HepG2 (cell line): ENCODE results near the gene PIBF1. TPM values are rescaled to one million over a fixed set of nuclear protein-coding genes. Genes with fewer than 3 reads are reported as not detected.

Experiments used
- ETV5 ChIP-seq: IDR thresholded peaks from 2 replicates; pipeline ENCODE4 v1.6.1; 2018; ENCODE audit warnings: missing biosample characterization, missing genetic modification reagents, inconsistent platforms, borderline replicate concordance
- GATA4 ChIP-seq: sonication (generic); IDR thresholded peaks from 2 replicates; pipeline ENCODE4 v1.6.1; 2016; ENCODE audit warnings: antibody characterized with exemption, low read depth, borderline replicate concordance
- IKZF1 ChIP-seq: fragments of 450-650 bp; IDR thresholded peaks from 2 replicates; pipeline ENCODE4 v1.7.1; 2016
- KMT2A ChIP-seq: sonication (generic); formaldehyde crosslinking; IDR thresholded peaks from 2 replicates; pipeline ENCODE4 v1.4.0; 2020; ENCODE audit warnings: missing genetic modification reagents
- MBD4 ChIP-seq: IDR thresholded peaks from 2 replicates; pipeline ENCODE4 v1.6.1; 2012; ENCODE audit warnings: low read length, inconsistent platforms, borderline replicate concordance
- NFATC3 ChIP-seq: sonication (generic); formaldehyde crosslinking; IDR thresholded peaks from 2 replicates; pipeline ENCODE4 v1.5.1; 2020; ENCODE audit warnings: mild to moderate bottlenecking, missing genetic modification reagents
- RARA ChIP-seq: IDR thresholded peaks from 2 replicates; pipeline ENCODE4 v1.6.1; 2016; ENCODE audit warnings: missing genetic modification reagents, missing compliant biosample characterization
- REXO4 ChIP-seq: sonication (generic); formaldehyde crosslinking; IDR thresholded peaks from 2 replicates; pipeline ENCODE4 v1.8.0; 2022; ENCODE audit warnings: missing genetic modification reagents, mild to moderate bottlenecking, borderline replicate concordance
- SP4 ChIP-seq: sonication (generic); formaldehyde crosslinking; IDR thresholded peaks from 2 replicates; pipeline ENCODE4 v1.8.1; 2023; ENCODE audit warnings: mild to moderate bottlenecking, missing genetic modification reagents
- YEATS2 ChIP-seq: sonication (generic); formaldehyde crosslinking; IDR thresholded peaks from 2 replicates; pipeline ENCODE4 v1.4.0; 2020; ENCODE audit warnings: missing genetic modification reagents, borderline replicate concordance
- ZFP90 ChIP-seq: sonication (generic); formaldehyde crosslinking; IDR thresholded peaks from 2 replicates; pipeline ENCODE4 v1.8.0; 2022; ENCODE audit warnings: missing genetic modification reagents, mild to moderate bottlenecking, inconsistent platforms, borderline replicate concordance
- ZNF121 ChIP-seq: sonication (generic); formaldehyde crosslinking; IDR thresholded peaks from 2 replicates; pipeline ENCODE4 v1.5.0; 2020; ENCODE audit warnings: mild to moderate bottlenecking, missing genetic modification reagents
- ZNF143 ChIP-seq: sonication (generic); formaldehyde crosslinking; IDR thresholded peaks from 2 replicates; pipeline ENCODE4 v1.4.0; 2020; ENCODE audit warnings: missing genetic modification reagents
- ZNF263 ChIP-seq: sonication (generic); formaldehyde crosslinking; IDR thresholded peaks from 2 replicates; pipeline ENCODE4 v1.4.0; 2020; ENCODE audit warnings: missing genetic modification reagents
- ZNF572 ChIP-seq: sonication (generic); formaldehyde crosslinking; IDR thresholded peaks from 2 replicates; pipeline ENCODE4 v1.5.1; 2020; ENCODE audit warnings: mild to moderate bottlenecking, missing genetic modification reagents
- ZNF773 ChIP-seq: sonication (generic); formaldehyde crosslinking; IDR thresholded peaks from 2 replicates; pipeline ENCODE4 v1.4.0; 2020; ENCODE audit warnings: missing genetic modification reagents, borderline replicate concordance
- polyA plus RNA-seq, 8 experiments: library from polyadenylated mRNA; depleted of rRNA in 3 of 8; stranded (reverse) in 7 of 8; unstranded in 1 of 8; fragments of >200 nt; fragmentation: Illumina TruSeq in 4 of 8; extraction: Trizol in 4 of 8; gene quantifications; 2 replicates each; pipeline versions ENCODE4 v1.2.1 to v1.2.3, GENCODE V29; 2011 to 2016; ENCODE audit warnings: low read depth in 4 of 8, missing spikeins in 1 of 8, mixed read lengths in 1 of 8; ENCODE audit not compliant: insufficient read depth in 1 of 8
- total RNA-seq, 5 experiments: library from RNA; depleted of rRNA; stranded (reverse); fragments of >200 nt; fragmentation: Illumina TruSeq; extraction: Trizol; gene quantifications; 2 replicates each; pipeline ENCODE4 v1.2.3, GENCODE V29; 2016; ENCODE audit warnings: low read depth in 1 of 5
- TF ChIP-seq, protein P1 (sequence below): sonication (generic); formaldehyde crosslinking; IDR thresholded peaks from 2 replicates; pipeline ENCODE4 v1.4.0; 2020; ENCODE audit warnings: mild to moderate bottlenecking, missing genetic modification reagents
- TF ChIP-seq, protein P2 (sequence below): sonication (generic); formaldehyde crosslinking; IDR thresholded peaks from 2 replicates; pipeline ENCODE4 v1.4.0; 2020; ENCODE audit warnings: missing genetic modification reagents
- TF ChIP-seq, protein P3 (sequence below): sonication (generic); formaldehyde crosslinking; IDR thresholded peaks from 2 replicates; pipeline ENCODE4 v1.8.0; 2022; ENCODE audit warnings: mild to moderate bottlenecking, missing genetic modification reagents; ENCODE audit not compliant: insufficient replicate concordance

The PIBF1 gene
- total and polyA plus RNA-seq, 2 of the 13 experiments (the other 11 are each of a cell fraction or from before 2014, with no cell fraction given) = 4.2 to 15.8 TPM

DNA sequence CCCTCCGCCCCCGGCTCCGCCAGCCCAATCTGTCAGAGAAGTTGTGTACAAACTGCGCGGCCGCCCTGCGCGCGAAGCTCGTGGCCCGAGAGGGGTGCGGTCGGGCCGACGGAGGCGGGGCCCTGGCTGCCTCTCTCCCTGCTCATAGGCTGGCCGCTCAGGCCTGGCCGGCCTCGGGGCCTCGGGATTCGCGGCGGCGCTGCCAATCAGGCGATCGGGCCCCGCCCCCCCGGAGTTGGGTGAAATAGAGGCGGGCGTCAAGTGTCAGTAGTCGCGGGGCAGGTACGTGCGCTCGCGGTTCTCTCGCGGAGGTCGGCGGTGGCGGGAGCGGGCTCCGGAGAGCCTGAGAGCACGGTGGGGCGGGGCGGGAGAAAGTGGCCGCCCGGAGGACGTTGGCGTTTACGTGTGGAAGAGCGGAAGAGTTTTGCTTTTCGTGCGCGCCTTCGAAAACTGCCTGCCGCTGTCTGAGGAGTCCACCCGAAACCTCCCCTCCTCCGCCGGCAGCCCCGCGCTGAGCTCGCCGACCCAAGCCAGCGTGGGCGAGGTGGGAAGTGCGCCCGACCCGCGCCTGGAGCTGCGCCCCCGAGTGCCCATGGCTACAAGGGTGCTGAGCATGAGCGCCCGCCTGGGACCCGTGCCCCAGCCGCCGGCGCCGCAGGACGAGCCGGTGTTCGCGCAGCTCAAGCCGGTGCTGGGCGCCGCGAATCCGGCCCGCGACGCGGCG, 277.0 kb downstream of the PIBF1 start, which contains the start of gene KLF5 (continued):
- TF ChIP-seq, protein P1, sequence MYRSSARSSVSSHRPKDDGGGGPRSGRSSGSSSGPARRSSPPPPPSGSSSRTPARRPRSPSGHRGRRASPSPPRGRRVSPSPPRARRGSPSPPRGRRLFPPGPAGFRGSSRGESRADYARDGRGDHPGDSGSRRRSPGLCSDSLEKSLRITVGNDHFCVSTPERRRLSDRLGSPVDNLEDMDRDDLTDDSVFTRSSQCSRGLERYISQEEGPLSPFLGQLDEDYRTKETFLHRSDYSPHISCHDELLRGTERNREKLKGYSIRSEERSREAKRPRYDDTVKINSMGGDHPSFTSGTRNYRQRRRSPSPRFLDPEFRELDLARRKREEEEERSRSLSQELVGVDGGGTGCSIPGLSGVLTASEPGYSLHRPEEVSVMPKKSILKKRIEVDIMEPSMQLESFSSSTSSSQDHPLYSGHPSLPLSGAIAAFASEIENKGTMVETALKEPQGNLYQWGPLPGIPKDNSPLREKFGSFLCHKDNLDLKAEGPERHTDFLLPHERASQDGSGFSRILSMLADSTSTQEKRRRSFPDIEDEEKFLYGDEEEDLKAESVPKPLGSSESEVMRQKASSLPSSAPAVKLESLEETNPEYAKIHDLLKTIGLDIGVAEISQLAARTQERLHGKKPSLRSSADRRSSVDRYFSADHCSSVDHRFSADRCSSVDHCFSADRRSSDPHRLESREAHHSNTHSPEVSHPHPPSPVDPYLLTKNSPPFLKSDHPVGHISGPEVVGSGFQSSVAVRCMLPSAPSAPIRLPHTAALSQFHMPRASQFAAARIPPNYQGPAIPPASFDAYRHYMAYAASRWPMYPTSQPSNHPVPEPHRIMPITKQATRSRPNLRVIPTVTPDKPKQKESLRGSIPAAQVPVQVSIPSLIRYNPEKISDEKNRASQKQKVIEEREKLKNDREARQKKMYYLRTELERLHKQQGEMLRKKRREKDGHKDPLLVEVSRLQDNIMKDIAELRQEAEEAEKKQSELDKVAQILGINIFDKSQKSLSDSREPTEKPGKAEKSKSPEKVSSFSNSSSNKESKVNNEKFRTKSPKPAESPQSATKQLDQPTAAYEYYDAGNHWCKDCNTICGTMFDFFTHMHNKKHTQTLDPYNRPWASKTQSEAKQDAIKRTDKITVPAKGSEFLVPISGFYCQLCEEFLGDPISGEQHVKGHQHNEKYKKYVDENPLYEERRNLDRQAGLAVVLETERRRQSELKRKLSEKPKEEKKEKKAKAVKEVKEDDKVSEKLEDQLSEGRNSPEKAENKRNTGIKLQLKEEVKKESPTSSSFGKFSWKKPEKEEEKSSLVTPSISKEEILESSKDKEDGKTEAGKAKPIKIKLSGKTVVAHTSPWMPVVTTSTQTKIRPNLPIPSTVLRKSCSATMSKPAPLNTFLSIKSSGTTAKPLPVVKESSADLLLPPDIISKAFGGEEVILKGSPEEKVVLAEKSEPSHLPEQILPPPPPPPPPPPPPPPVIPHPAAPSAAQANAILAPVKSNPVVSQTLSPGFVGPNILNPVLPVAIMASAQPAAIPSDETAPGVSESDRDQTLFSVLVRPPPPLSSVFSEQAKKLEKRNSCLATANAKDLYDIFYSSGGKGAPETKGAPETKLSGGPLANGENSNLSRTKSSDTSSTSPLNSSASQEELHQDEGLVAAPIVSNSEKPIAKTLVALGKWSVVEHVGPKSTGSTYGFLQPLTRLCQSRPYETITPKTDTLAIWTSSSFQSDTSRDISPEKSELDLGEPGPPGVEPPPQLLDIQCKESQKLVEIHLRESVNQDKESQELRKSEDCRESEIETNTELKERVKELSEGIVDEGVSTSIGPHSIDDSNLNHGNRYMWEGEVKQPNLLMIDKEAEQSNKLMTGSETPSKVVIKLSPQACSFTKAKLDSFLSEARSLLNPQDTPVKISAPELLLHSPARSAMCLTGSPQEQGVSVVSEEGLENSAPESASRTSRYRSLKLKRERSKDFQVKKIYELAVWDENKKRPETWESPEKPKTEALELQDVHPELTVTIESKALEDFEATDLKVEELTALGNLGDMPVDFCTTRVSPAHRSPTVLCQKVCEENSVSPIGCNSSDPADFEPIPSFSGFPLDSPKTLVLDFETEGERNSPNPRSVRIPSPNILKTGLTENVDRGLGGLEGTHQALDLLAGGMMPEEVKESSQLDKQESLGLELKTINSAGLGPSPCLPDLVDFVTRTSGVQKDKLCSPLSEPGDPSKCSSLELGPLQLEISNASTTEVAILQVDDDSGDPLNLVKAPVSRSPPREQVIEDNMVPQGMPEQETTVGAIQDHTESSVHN (CRISPR knock-in tag) = no peak
- TF ChIP-seq ZNF263 (CRISPR knock-in tag) = peak; percentile 19; the same call in 1 of the 2 replicates
- TF ChIP-seq SP4 (CRISPR knock-in tag) = peak; percentile 89
- TF ChIP-seq YEATS2 (CRISPR knock-in tag) = peak; percentile 54; the same call in 1 of the 2 replicates
- no peak for TF ChIP-seq ZNF121 (CRISPR knock-in tag)
- peak; percentile 13; the same call in 1 of the 2 replicates for TF ChIP-seq RARA (CRISPR knock-in tag)
- no peak for TF ChIP-seq NFATC3 (CRISPR knock-in tag)
- TF ChIP-seq GATA4 = no peak
- TF ChIP-seq REXO4 (CRISPR knock-in tag) = no peak
- TF ChIP-seq, protein P2, sequence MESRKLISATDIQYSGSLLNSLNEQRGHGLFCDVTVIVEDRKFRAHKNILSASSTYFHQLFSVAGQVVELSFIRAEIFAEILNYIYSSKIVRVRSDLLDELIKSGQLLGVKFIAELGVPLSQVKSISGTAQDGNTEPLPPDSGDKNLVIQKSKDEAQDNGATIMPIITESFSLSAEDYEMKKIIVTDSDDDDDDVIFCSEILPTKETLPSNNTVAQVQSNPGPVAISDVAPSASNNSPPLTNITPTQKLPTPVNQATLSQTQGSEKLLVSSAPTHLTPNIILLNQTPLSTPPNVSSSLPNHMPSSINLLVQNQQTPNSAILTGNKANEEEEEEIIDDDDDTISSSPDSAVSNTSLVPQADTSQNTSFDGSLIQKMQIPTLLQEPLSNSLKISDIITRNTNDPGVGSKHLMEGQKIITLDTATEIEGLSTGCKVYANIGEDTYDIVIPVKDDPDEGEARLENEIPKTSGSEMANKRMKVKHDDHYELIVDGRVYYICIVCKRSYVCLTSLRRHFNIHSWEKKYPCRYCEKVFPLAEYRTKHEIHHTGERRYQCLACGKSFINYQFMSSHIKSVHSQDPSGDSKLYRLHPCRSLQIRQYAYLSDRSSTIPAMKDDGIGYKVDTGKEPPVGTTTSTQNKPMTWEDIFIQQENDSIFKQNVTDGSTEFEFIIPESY (CRISPR knock-in tag) = no peak
- no peak for TF ChIP-seq ZNF773 (CRISPR knock-in tag)
- no peak for TF ChIP-seq IKZF1
- TF ChIP-seq KMT2A (CRISPR knock-in tag) = 0 out of 2 replicates have a peak, but pooled peaks have one; percentile 13
- no peak for TF ChIP-seq ETV5 (CRISPR knock-in tag)
- peak; percentile 85; the same call in 1 of the 2 replicates for TF ChIP-seq ZFP90 (CRISPR knock-in tag)
- TF ChIP-seq, protein P3, sequence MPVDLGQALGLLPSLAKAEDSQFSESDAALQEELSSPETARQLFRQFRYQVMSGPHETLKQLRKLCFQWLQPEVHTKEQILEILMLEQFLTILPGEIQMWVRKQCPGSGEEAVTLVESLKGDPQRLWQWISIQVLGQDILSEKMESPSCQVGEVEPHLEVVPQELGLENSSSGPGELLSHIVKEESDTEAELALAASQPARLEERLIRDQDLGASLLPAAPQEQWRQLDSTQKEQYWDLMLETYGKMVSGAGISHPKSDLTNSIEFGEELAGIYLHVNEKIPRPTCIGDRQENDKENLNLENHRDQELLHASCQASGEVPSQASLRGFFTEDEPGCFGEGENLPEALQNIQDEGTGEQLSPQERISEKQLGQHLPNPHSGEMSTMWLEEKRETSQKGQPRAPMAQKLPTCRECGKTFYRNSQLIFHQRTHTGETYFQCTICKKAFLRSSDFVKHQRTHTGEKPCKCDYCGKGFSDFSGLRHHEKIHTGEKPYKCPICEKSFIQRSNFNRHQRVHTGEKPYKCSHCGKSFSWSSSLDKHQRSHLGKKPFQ = no peak
- TF ChIP-seq ZNF143 (CRISPR knock-in tag) = no peak
- no peak for TF ChIP-seq ZNF572 (CRISPR knock-in tag)
- TF ChIP-seq MBD4 = no peak
